CD14-positive monocyte (primary cell): ENCODE measurements around the gene NIPAL4. TPM values are rescaled to one million over a fixed set of nuclear protein-coding genes. Genes with fewer than 3 reads are reported as not detected.

Experiments used
- DNase-seq, 3 donors: peaks; one replicate each; pipeline ENCODE4 v3.0.0-alpha.2; 2011 to 2022
- H2AFZ ChIP-seq: 2 replicates; pipeline ENCODE4 v1.6.0; 2012; ENCODE audit warnings: mild to moderate bottlenecking, low read depth, low read length, inconsistent platforms; ENCODE audit not compliant: insufficient read depth, poor library complexity, severe bottlenecking
- H3K27ac ChIP-seq, 2 donors: 1 replicate in 1 of 2; 2 replicates in 1 of 2; pipeline ENCODE4 v1.5.1; 2012 to 2013; ENCODE audit warnings: low read length in 2 of 2, control low read depth in 1 of 2, inconsistent platforms in 1 of 2, low read depth in 1 of 2, mild to moderate bottlenecking in 1 of 2
- H3K27me3 ChIP-seq, 2 donors: one replicate each; pipeline versions ENCODE4 v1.6.0 to v1.6.1; 2011 to 2013; ENCODE audit warnings: low read length in 2 of 2; ENCODE audit not compliant: control insufficient read depth in 2 of 2, insufficient read depth in 2 of 2
- H3K36me3 ChIP-seq, 2 donors: replicated peaks in 1 of 2; 1 replicate in 1 of 2; 2 replicates in 1 of 2; pipeline versions ENCODE4 v1.5.1 to v1.6.1; 2012 to 2013; ENCODE audit warnings: low read length in 2 of 2, control low read depth in 1 of 2, inconsistent platforms in 1 of 2, mild to moderate bottlenecking in 1 of 2; ENCODE audit not compliant: insufficient read depth in 2 of 2, control insufficient read depth in 1 of 2
- H3K4me1 ChIP-seq, 2 donors: 1 replicate in 1 of 2; 2 replicates in 1 of 2; pipeline versions ENCODE4 v1.5.1 to v1.6.1; 2012 to 2013; ENCODE audit warnings: low read length in 2 of 2, control low read depth in 1 of 2, inconsistent platforms in 1 of 2, mild to moderate bottlenecking in 1 of 2, moderate library complexity in 1 of 2; ENCODE audit not compliant: insufficient read depth in 2 of 2, control insufficient read depth in 1 of 2
- H3K4me2 ChIP-seq: replicated peaks from 2 replicates; pipeline ENCODE3; 2012; ENCODE audit warnings: low read length, moderate library complexity, mild to moderate bottlenecking; ENCODE audit not compliant: poor library complexity, severe bottlenecking; ENCODE audit errors: extremely low read depth
- H3K4me3 ChIP-seq, 3 experiments: fragments of 200-600 bp in 1 of 3; sonication (generic) in 1 of 3; replicated peaks in 1 of 3; 1 replicate in 2 of 3; 2 replicates in 1 of 3; pipeline ENCODE4 v1.5.1; 2011 to 2013; ENCODE audit warnings: low read length in 3 of 3, mild to moderate bottlenecking in 3 of 3, control low read depth in 2 of 3, low read depth in 2 of 3, inconsistent platforms in 1 of 3, moderate library complexity in 1 of 3
- H3K79me2 ChIP-seq: 2 replicates; pipeline ENCODE4 v1.6.0; 2012; ENCODE audit warnings: mild to moderate bottlenecking, control low read depth, inconsistent platforms, low read length, moderate library complexity; ENCODE audit not compliant: insufficient read depth
- H3K9ac ChIP-seq: 2 replicates; pipeline ENCODE4 v1.6.0; 2017; ENCODE audit warnings: low read length, mild to moderate bottlenecking; ENCODE audit not compliant: insufficient read depth, poor library complexity, severe bottlenecking
- H3K9me3 ChIP-seq, 2 donors: replicated peaks in 1 of 2; 1 replicate in 1 of 2; 2 replicates in 1 of 2; pipeline versions ENCODE4 v1.5.1 to v1.6.1; 2012 to 2013; ENCODE audit warnings: low read length in 2 of 2, control low read depth in 1 of 2; ENCODE audit not compliant: control insufficient read depth in 1 of 2, insufficient read depth in 1 of 2
- H4K20me1 ChIP-seq: 2 replicates; pipeline ENCODE4 v1.6.0; 2012; ENCODE audit warnings: mild to moderate bottlenecking, low read length, control low read depth, moderate library complexity; ENCODE audit not compliant: insufficient read depth
- H3K27ac Mint-ChIP-seq, 7 donors: one replicate each; pipeline ENCODE4 v1.8.0; 2020; ENCODE audit warnings: mild to moderate bottlenecking in 7 of 7, mixed read lengths in 7 of 7, moderate library complexity in 6 of 7, inconsistent platforms in 2 of 7
- H3K27me3 Mint-ChIP-seq, 3 donors: one replicate each; pipeline ENCODE4 v1.8.0; 2021 to 2022; ENCODE audit warnings: low read depth in 3 of 3, mild to moderate bottlenecking in 3 of 3, mixed read lengths in 3 of 3, moderate library complexity in 3 of 3, inconsistent platforms in 1 of 3
- H3K36me3 Mint-ChIP-seq, 2 donors: one replicate each; pipeline ENCODE4 v1.8.0; 2020; ENCODE audit warnings: mixed read lengths in 2 of 2, inconsistent platforms in 1 of 2, mild to moderate bottlenecking in 1 of 2
- H3K4me1 Mint-ChIP-seq: one replicate; pipeline ENCODE4 v1.8.0; 2020; ENCODE audit warnings: mild to moderate bottlenecking, mixed read lengths
- H3K4me3 Mint-ChIP-seq, 2 donors: one replicate each; pipeline ENCODE4 v1.8.0; 2020; ENCODE audit warnings: mild to moderate bottlenecking in 2 of 2, mixed read lengths in 2 of 2, moderate library complexity in 1 of 2
- H3K9me3 Mint-ChIP-seq, 7 donors: one replicate each; pipeline ENCODE4 v1.8.0; 2020 to 2022; ENCODE audit warnings: mixed read lengths in 7 of 7, mild to moderate bottlenecking in 6 of 7, moderate library complexity in 6 of 7, inconsistent platforms in 2 of 7
- CTCF ChIP-seq: fragments of 200-600 bp; IDR thresholded peaks from one replicate; pipeline ENCODE4 v1.8.0; 2022; ENCODE audit warnings: antibody characterized with exemption, mild to moderate bottlenecking
- WGBS: methylation state at CpG from one replicate; pipeline ENCODE4 v1.1.5; 2013; ENCODE audit warnings: missing lambda C conversion rate; ENCODE audit not compliant: insufficient coverage; 5-methylcytosine and 5-hydroxymethylcytosine counted together
- intact Hi-C, 2 donors: fragments of 100-400 bp; cut with micrococcal nuclease; formaldehyde crosslinking; loops; one replicate each; pipeline versions ENCODE4 v1.15.0 to v1.15.1; 2023
- polyA plus RNA-seq, 3 donors: library from polyadenylated mRNA; depleted of rRNA in 1 of 3; unstranded in 2 of 3; stranded (reverse) in 1 of 3; fragments of 300-500 nt in 2 of 3; fragments of >200 nt in 1 of 3; fragmentation: Illumina TruSeq in 2 of 3; gene quantifications; 1 replicate in 2 of 3; 2 replicates in 1 of 3; pipeline ENCODE4 v1.2.3, GENCODE V29; 2012 to 2021

The NIPAL4 gene
- polyA plus RNA-seq, 3 donors = 0.04 to 2.3 TPM; not detected in 1

- H3K9me3 ChIP-seq = no peaks in the 10 kb centered on the region
- DNase-seq = no peak
- peaks cover 41% of the 10 kb centered on the region for H4K20me1 ChIP-seq
- H3K4me2 ChIP-seq = no peak overlapping the region
- peaks cover 17 to 70% of the 10 kb centered on the region in 2 donors for H3K36me3 ChIP-seq
- TF ChIP-seq CTCF = no peak
- Mint-ChIP-seq H3K9me3 (peaks cover 0 to 2% (median 0%) of the 10 kb centered on the region in 7 donors), H3K27ac (peak overlapping the region in 1 of 7 donors; percentile 50), H3K27me3 (peaks cover 0 to 5% (median 1%) of the 10 kb centered on the region in 3 donors), H3K4me1 (peaks cover 15% of the 10 kb centered on the region), H3K4me3 (no peak overlapping the region), H3K36me3 (peaks cover 51 to 55% of the 10 kb centered on the region in 2 donors)
- H3K4me1 ChIP-seq = peaks cover 4 to 14% of the 10 kb centered on the region in 2 donors
- H2AFZ ChIP-seq = no peak overlapping the region
- H3K27me3 ChIP-seq = no peaks in the 10 kb centered on the region
- WGBS = 73% methylated on average over 6 of the region's 9 CpGs
- intact Hi-C loops = no loop called here
- H3K27ac ChIP-seq = no peak overlapping the region
- H3K79me2 ChIP-seq = no peaks in the 10 kb centered on the region
- H3K4me3 ChIP-seq = no peak overlapping the region
- no peak overlapping the region for H3K9ac ChIP-seq
Observed at GRCh38 chr5:157520911-157521703, 61.1 kb downstream of the NIPAL4 start.

GRCh38 chr5:157521704-157522029 is 61.7 kb downstream of the NIPAL4 start:
- Mint-ChIP-seq H3K9me3 (peaks cover 0 to 2% (median 0%) of the 10 kb centered on the region in 7 donors), H3K4me1 (peaks cover 15% of the 10 kb centered on the region), H3K27me3 (peaks cover 0 to 5% (median 1%) of the 10 kb centered on the region in 3 donors), H3K27ac (no peak overlapping the region), H3K4me3 (no peak overlapping the region), H3K36me3 (peaks cover 49% of the 10 kb centered on the region in 2 donors)
- Histone ChIP-seq H3K36me3 (peaks cover 13 to 64% of the 10 kb centered on the region in 2 donors), H2AFZ (no peak overlapping the region), H3K4me3 (no peak overlapping the region), H3K9me3 (no peaks in the 10 kb centered on the region), H3K27ac (no peak overlapping the region), H3K9ac (no peak overlapping the region), H3K79me2 (no peaks in the 10 kb centered on the region), H3K27me3 (no peaks in the 10 kb centered on the region), H3K4me2 (no peak overlapping the region), H4K20me1 (peaks cover 41% of the 10 kb centered on the region), H3K4me1 (peaks cover 4 to 14% of the 10 kb centered on the region in 2 donors)
- DNase-seq = no peak
- WGBS = 100% methylated on average over 4 of the region's 5 CpGs
- TF ChIP-seq CTCF = no peak
- intact Hi-C loops = no loop called here
